HEK293 (cell line): ENCODE measurements around the gene NLGN4X.

Experiments used
- CTCF ChIA-PET: fragments of 350-600 bp; formaldehyde crosslinking; extraction: SDS; loops from one replicate; lab custom pipeline; 2021; ENCODE audit warnings: antibody characterized with exemption; lab: Yijun Ruan, JAX
- POLR2A ChIA-PET: fragments of 300-600 bp; formaldehyde crosslinking; extraction: SDS; loops from one replicate; lab custom pipeline; 2020; ENCODE audit warnings: antibody characterized with exemption, inconsistent platforms; lab: Yijun Ruan, JAX
- H3K27ac ChIP-seq: fragments of 200-500 bp; sonication (Bioruptor generic); 2 replicates; pipeline ENCODE4 v1.5.1; 2014; ENCODE audit warnings: low read depth, low read length, control low read depth, inconsistent platforms; ENCODE audit errors: extremely low read depth
- H3K36me3 ChIP-seq, 2 experiments: fragments of 200-500 bp in 1 of 2; sonication (Bioruptor generic) in 1 of 2; 1 replicate in 1 of 2; 2 replicates in 1 of 2; pipeline ENCODE4 v1.5.1; 2014 to 2017; ENCODE audit warnings: inconsistent platforms in 2 of 2, low read length in 2 of 2; ENCODE audit not compliant: control insufficient read depth in 2 of 2, insufficient read depth in 1 of 2
- H3K4me1 ChIP-seq: fragments of 200-500 bp; sonication (Bioruptor generic); 2 replicates; pipeline ENCODE4 v1.5.1; 2014; ENCODE audit warnings: mild to moderate bottlenecking, low read length, inconsistent platforms; ENCODE audit not compliant: control insufficient read depth, insufficient read depth
- H3K4me3 ChIP-seq: 2 replicates; pipeline ENCODE4 v1.5.1; 2011; ENCODE audit warnings: low read depth, mild to moderate bottlenecking, control low read depth, low read length, moderate library complexity
- H3K9me3 ChIP-seq: fragments of 200-500 bp; sonication (Bioruptor generic); 2 replicates; pipeline ENCODE4 v1.5.1; 2014; ENCODE audit warnings: low read depth, low read length, inconsistent platforms; ENCODE audit not compliant: control insufficient read depth, insufficient read depth
- BCL11B ChIP-seq: fragments of 450-650 bp; formaldehyde crosslinking; IDR thresholded peaks from 2 replicates; pipeline ENCODE4 v1.5.1; 2016; ENCODE audit warnings: low read depth, missing biosample characterization, missing genetic modification characterization
- GLIS1 ChIP-seq: fragments of 450-650 bp; formaldehyde crosslinking; IDR thresholded peaks from 2 replicates; pipeline ENCODE4 v1.5.1; 2016; ENCODE audit warnings: missing biosample characterization, missing genetic modification characterization
- IKZF3 ChIP-seq: fragments of 450-650 bp; IDR thresholded peaks from 2 replicates; pipeline ENCODE4 v1.5.0; 2018; ENCODE audit warnings: missing biosample characterization, mild to moderate bottlenecking, missing genetic modification characterization, moderate library complexity
- TCF7L2 ChIP-seq: IDR thresholded peaks from 2 replicates; pipeline ENCODE4 v1.6.1; 2011; ENCODE audit warnings: low read depth, mild to moderate bottlenecking, inconsistent platforms, low read length, moderate library complexity, borderline replicate concordance
- YY2 ChIP-seq: fragments of 450-650 bp; formaldehyde crosslinking; IDR thresholded peaks from 2 replicates; pipeline ENCODE4 v1.5.1; 2016; ENCODE audit warnings: missing biosample characterization, missing genetic modification characterization
- ZBTB7A ChIP-seq: fragments of 450-650 bp; formaldehyde crosslinking; IDR thresholded peaks from 2 replicates; pipeline ENCODE4 v1.5.1; 2016; ENCODE audit warnings: low read depth, missing biosample characterization, missing genetic modification characterization
- ZEB2 ChIP-seq: fragments of 450-650 bp; formaldehyde crosslinking; IDR thresholded peaks from 2 replicates; pipeline ENCODE4 v1.5.1; 2016; ENCODE audit warnings: missing biosample characterization, missing genetic modification characterization
- ZFP3 ChIP-seq: fragments of 450-650 bp; formaldehyde crosslinking; IDR thresholded peaks from 2 replicates; pipeline ENCODE4 v1.5.1; 2016; ENCODE audit warnings: low read depth, missing biosample characterization, missing genetic modification characterization
- ZFP37 ChIP-seq: fragments of 450-650 bp; formaldehyde crosslinking; IDR thresholded peaks from 2 replicates; pipeline ENCODE4 v1.5.1; 2016; ENCODE audit warnings: missing biosample characterization, missing genetic modification characterization
- ZNF362 ChIP-seq: fragments of 450-650 bp; formaldehyde crosslinking; IDR thresholded peaks from 2 replicates; pipeline ENCODE4 v1.5.1; 2016; ENCODE audit warnings: missing biosample characterization, missing genetic modification characterization
- ZNF510 ChIP-seq: fragments of 450-650 bp; formaldehyde crosslinking; IDR thresholded peaks from 2 replicates; pipeline ENCODE4 v1.5.1; 2018; ENCODE audit warnings: mild to moderate bottlenecking, missing genetic modification characterization, missing biosample characterization; ENCODE audit not compliant: insufficient replicate concordance
- ZNF558 ChIP-seq: fragments of 450-650 bp; formaldehyde crosslinking; IDR thresholded peaks from 2 replicates; pipeline ENCODE4 v1.5.1; 2016; ENCODE audit warnings: missing biosample characterization, missing genetic modification characterization
- ZNF624 ChIP-seq: fragments of 450-650 bp; formaldehyde crosslinking; IDR thresholded peaks from 2 replicates; pipeline ENCODE4 v1.5.1; 2017; ENCODE audit warnings: missing biosample characterization, missing genetic modification characterization
- ZNF654 ChIP-seq: fragments of 450-650 bp; formaldehyde crosslinking; IDR thresholded peaks from 2 replicates; pipeline ENCODE4 v1.5.1; 2016; ENCODE audit warnings: low read depth, missing biosample characterization, missing genetic modification characterization
- TF ChIP-seq, protein P1 (sequence below): fragments of 450-650 bp; formaldehyde crosslinking; IDR thresholded peaks from 2 replicates; pipeline ENCODE4 v1.5.1; 2016; ENCODE audit warnings: missing biosample characterization, missing genetic modification characterization, borderline replicate concordance
- TF ChIP-seq, protein P2 (sequence below): fragments of 450-650 bp; formaldehyde crosslinking; conservative IDR thresholded peaks from 2 replicates; pipeline ENCODE4 v1.5.1; 2016; ENCODE audit warnings: low read depth, missing biosample characterization, missing genetic modification characterization
- TF ChIP-seq, protein P3 (sequence below): fragments of 450-650 bp; formaldehyde crosslinking; IDR thresholded peaks from 2 replicates; pipeline ENCODE4 v1.5.1; 2016; ENCODE audit warnings: missing biosample characterization, missing genetic modification characterization
- TF ChIP-seq, protein P4 (sequence below): fragments of 450-650 bp; formaldehyde crosslinking; IDR thresholded peaks from 2 replicates; pipeline ENCODE4 v1.5.1; 2016; ENCODE audit warnings: missing biosample characterization, missing genetic modification characterization
- TF ChIP-seq, protein P5 (sequence below): fragments of 450-650 bp; formaldehyde crosslinking; IDR thresholded peaks from 2 replicates; pipeline ENCODE4 v1.5.1; 2016; ENCODE audit warnings: missing biosample characterization, missing genetic modification characterization

The NLGN4X gene

DNA sequence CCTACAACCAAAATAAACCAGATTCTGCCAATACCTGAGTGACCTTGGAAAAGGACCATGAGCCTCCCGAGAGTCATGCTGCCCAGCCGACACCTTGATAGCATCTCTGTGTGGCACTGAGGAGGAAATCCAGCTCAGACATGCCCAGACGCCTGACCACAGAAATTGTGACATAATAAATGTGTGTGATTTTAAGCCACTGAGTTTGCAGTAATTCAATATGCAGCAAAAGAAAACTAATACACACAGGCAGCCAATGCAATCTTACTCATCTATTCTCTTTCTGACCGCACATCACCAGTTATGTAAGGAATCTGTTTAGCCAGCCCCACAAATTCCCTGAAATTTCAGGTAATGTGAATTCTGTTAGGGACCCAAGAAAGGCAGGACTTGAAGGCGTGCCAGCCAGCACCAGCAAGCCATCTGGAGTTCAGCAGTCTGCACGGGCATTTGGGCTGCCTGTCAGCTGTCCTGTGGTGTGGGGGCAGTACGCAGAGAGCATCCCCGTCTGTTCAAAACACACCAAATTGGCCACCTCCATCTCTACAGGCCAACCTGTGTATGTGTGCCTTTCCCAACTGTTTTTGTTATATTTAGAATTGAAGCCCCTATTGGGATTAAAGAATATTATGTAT, 176.4 kb downstream of the NLGN4X start:
- no peaks in the 10 kb centered on the region for H3K36me3 ChIP-seq
- no peak overlapping the region for H3K27ac ChIP-seq
- H3K4me3 ChIP-seq: no peak overlapping the region
- TF ChIP-seq BCL11B (tag by site-specific recombination) (no peak), YY2 (tag by site-specific recombination) (no peak), ZNF558 (no peak), ZNF654 (tag by site-specific recombination) (no peak), IKZF3 (no peak)
- TF ChIP-seq, protein P1, sequence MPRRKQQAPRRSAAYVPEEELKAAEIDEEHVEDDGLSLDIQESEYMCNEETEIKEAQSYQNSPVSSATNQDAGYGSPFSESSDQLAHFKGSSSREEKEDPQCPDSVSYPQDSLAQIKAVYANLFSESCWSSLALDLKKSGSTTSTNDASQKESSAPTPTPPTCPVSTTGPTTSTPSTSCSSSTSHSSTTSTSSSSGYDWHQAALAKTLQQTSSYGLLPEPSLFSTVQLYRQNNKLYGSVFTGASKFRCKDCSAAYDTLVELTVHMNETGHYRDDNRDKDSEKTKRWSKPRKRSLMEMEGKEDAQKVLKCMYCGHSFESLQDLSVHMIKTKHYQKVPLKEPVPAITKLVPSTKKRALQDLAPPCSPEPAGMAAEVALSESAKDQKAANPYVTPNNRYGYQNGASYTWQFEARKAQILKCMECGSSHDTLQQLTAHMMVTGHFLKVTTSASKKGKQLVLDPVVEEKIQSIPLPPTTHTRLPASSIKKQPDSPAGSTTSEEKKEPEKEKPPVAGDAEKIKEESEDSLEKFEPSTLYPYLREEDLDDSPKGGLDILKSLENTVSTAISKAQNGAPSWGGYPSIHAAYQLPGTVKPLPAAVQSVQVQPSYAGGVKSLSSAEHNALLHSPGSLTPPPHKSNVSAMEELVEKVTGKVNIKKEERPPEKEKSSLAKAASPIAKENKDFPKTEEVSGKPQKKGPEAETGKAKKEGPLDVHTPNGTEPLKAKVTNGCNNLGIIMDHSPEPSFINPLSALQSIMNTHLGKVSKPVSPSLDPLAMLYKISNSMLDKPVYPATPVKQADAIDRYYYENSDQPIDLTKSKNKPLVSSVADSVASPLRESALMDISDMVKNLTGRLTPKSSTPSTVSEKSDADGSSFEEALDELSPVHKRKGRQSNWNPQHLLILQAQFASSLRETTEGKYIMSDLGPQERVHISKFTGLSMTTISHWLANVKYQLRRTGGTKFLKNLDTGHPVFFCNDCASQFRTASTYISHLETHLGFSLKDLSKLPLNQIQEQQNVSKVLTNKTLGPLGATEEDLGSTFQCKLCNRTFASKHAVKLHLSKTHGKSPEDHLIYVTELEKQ: no peak
- H3K4me1 ChIP-seq: no peaks in the 10 kb centered on the region
- ChIA-PET CTCF (no interaction called here), POLR2A (no interaction called here)
- H3K9me3 ChIP-seq: no peaks in the 10 kb centered on the region

GRCh38 chrX:6049132-6049531, 179.5 kb downstream of the NLGN4X start:
- ChIA-PET POLR2A (no interaction called here), CTCF (no interaction called here)
- Histone ChIP-seq H3K4me3 (no peak overlapping the region), H3K9me3 (no peaks in the 10 kb centered on the region), H3K36me3 (no peaks in the 10 kb centered on the region), H3K4me1 (no peaks in the 10 kb centered on the region), H3K27ac (no peak overlapping the region)
- TF ChIP-seq ZNF510: no peak
- TF ChIP-seq ZFP3 (tag by site-specific recombination): no peak
- no peak for TF ChIP-seq ZFP37 (tag by site-specific recombination)
- no peak for TF ChIP-seq ZEB2
- TF ChIP-seq TCF7L2: no peak
- TF ChIP-seq, protein P2, sequence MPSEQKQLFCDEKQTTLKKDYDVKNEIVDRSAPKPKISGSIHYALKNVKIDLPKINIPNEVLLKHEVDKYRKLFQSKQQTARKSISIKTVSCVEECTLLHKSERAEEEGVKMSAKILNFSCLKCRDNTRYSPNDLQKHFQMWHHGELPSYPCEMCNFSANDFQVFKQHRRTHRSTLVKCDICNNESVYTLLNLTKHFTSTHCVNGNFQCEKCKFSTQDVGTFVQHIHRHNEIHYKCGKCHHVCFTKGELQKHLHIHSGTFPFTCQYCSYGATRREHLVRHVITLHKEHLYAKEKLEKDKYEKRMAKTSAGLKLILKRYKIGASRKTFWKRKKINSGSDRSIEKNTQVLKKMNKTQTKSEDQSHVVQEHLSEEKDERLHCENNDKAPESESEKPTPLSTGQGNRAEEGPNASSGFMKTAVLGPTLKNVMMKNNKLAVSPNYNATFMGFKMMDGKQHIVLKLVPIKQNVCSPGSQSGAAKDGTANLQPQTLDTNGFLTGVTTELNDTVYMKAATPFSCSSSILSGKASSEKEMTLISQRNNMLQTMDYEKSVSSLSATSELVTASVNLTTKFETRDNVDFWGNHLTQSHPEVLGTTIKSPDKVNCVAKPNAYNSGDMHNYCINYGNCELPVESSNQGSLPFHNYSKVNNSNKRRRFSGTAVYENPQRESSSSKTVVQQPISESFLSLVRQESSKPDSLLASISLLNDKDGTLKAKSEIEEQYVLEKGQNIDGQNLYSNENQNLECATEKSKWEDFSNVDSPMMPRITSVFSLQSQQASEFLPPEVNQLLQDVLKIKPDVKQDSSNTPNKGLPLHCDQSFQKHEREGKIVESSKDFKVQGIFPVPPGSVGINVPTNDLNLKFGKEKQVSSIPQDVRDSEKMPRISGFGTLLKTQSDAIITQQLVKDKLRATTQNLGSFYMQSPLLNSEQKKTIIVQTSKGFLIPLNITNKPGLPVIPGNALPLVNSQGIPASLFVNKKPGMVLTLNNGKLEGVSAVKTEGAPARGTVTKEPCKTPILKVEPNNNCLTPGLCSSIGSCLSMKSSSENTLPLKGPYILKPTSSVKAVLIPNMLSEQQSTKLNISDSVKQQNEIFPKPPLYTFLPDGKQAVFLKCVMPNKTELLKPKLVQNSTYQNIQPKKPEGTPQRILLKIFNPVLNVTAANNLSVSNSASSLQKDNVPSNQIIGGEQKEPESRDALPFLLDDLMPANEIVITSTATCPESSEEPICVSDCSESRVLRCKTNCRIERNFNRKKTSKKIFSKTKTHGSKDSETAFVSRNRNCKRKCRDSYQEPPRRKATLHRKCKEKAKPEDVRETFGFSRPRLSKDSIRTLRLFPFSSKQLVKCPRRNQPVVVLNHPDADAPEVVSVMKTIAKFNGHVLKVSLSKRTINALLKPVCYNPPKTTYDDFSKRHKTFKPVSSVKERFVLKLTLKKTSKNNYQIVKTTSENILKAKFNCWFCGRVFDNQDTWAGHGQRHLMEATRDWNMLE: no peak
- TF ChIP-seq, protein P3, sequence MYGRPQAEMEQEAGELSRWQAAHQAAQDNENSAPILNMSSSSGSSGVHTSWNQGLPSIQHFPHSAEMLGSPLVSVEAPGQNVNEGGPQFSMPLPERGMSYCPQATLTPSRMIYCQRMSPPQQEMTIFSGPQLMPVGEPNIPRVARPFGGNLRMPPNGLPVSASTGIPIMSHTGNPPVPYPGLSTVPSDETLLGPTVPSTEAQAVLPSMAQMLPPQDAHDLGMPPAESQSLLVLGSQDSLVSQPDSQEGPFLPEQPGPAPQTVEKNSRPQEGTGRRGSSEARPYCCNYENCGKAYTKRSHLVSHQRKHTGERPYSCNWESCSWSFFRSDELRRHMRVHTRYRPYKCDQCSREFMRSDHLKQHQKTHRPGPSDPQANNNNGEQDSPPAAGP: no peak
- TF ChIP-seq ZBTB7A (tag by site-specific recombination): no peak
- TF ChIP-seq ZNF362: no peak
- no peak for TF ChIP-seq ZNF624 (tag by site-specific recombination)
- TF ChIP-seq, protein P4, sequence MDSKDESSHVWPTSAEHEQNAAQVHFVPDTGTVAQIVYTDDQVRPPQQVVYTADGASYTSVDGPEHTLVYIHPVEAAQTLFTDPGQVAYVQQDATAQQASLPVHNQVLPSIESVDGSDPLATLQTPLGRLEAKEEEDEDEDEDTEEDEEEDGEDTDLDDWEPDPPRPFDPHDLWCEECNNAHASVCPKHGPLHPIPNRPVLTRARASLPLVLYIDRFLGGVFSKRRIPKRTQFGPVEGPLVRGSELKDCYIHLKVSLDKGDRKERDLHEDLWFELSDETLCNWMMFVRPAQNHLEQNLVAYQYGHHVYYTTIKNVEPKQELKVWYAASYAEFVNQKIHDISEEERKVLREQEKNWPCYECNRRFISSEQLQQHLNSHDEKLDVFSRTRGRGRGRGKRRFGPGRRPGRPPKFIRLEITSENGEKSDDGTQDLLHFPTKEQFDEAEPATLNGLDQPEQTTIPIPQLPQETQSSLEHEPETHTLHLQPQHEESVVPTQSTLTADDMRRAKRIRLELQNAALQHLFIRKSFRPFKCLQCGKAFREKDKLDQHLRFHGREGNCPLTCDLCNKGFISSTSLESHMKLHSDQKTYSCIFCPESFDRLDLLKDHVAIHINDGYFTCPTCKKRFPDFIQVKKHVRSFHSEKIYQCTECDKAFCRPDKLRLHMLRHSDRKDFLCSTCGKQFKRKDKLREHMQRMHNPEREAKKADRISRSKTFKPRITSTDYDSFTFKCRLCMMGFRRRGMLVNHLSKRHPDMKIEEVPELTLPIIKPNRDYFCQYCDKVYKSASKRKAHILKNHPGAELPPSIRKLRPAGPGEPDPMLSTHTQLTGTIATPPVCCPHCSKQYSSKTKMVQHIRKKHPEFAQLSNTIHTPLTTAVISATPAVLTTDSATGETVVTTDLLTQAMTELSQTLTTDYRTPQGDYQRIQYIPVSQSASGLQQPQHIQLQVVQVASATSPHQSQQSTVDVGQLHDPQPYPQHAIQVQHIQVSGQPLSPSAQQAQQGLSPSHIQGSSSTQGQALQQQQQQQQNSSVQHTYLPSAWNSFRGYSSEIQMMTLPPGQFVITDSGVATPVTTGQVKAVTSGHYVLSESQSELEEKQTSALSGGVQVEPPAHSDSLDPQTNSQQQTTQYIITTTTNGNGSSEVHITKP (tag by site-specific recombination): no peak
- TF ChIP-seq, protein P5, sequence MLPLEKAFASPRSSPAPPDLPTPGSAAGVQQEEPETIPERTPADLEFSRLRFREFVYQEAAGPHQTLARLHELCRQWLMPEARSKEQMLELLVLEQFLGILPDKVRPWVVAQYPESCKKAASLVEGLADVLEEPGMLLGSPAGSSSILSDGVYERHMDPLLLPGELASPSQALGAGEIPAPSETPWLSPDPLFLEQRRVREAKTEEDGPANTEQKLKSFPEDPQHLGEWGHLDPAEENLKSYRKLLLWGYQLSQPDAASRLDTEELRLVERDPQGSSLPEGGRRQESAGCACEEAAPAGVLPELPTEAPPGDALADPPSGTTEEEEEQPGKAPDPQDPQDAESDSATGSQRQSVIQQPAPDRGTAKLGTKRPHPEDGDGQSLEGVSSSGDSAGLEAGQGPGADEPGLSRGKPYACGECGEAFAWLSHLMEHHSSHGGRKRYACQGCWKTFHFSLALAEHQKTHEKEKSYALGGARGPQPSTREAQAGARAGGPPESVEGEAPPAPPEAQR (tag by site-specific recombination): no peak
- TF ChIP-seq GLIS1: no peak
